DOHH2 (cell line): ENCODE measurements around the gene ELP1.

Experiments used
- H3F3A ChIP-seq: fragments of 200-600 bp; sonication (generic), shearing (Covaris generic); 2 replicates; pipeline ENCODE4 v1.6.0; 2016; ENCODE audit warnings: antibody characterized with exemption, mild to moderate bottlenecking; ENCODE audit not compliant: control insufficient read depth, insufficient read depth
- H3K27ac ChIP-seq: fragments of 200-600 bp; sonication (generic); 2 replicates; pipeline ENCODE4 v1.5.1; 2014; ENCODE audit warnings: low read depth, mild to moderate bottlenecking, low read length, moderate library complexity
- H3K27me3 ChIP-seq: fragments of 200-600 bp; sonication (generic); 2 replicates; pipeline ENCODE4 v1.6.1; 2014; ENCODE audit warnings: mild to moderate bottlenecking, low read length, mixed read lengths; ENCODE audit not compliant: control insufficient read depth
- H3K36me3 ChIP-seq: fragments of 200-600 bp; sonication (generic); 2 replicates; pipeline ENCODE4 v1.6.1; 2014; ENCODE audit warnings: mild to moderate bottlenecking, low read length, moderate library complexity, mixed read lengths; ENCODE audit not compliant: control insufficient read depth
- H3K4me1 ChIP-seq: fragments of 200-600 bp; sonication (generic); 2 replicates; pipeline ENCODE4 v1.6.1; 2014; ENCODE audit warnings: mild to moderate bottlenecking, low read length, mixed read lengths; ENCODE audit not compliant: control insufficient read depth
- H3K4me2 ChIP-seq: fragments of 200-600 bp; sonication (generic); 2 replicates; pipeline ENCODE4 v1.6.0; 2014; ENCODE audit warnings: mild to moderate bottlenecking, low read length, moderate library complexity
- H3K4me3 ChIP-seq: fragments of 200-600 bp; sonication (generic); 2 replicates; pipeline ENCODE4 v1.5.1; 2014; ENCODE audit warnings: mild to moderate bottlenecking, low read length, mixed read lengths
- H3K79me2 ChIP-seq: fragments of 200-600 bp; sonication (generic); 2 replicates; pipeline ENCODE4 v1.6.1; 2014; ENCODE audit warnings: mild to moderate bottlenecking, low read length, mixed read lengths; ENCODE audit not compliant: control insufficient read depth
- H3K9me2 ChIP-seq: fragments of 200-600 bp; sonication (generic); replicated peaks from 2 replicates; pipeline ENCODE4 v1.6.1; 2014; ENCODE audit warnings: mild to moderate bottlenecking, low read length, mixed read lengths; ENCODE audit not compliant: control insufficient read depth
- H3K9me3 ChIP-seq: fragments of 200-600 bp; sonication (generic); 2 replicates; pipeline ENCODE4 v1.6.1; 2014; ENCODE audit warnings: antibody characterized with exemption, low read length, mixed read lengths; ENCODE audit not compliant: control insufficient read depth, insufficient read depth
- H4K20me1 ChIP-seq: fragments of 200-600 bp; sonication (generic); 2 replicates; pipeline ENCODE4 v1.6.0; 2014; ENCODE audit warnings: low read depth, mild to moderate bottlenecking, antibody characterized with exemption, low read length, moderate library complexity; ENCODE audit not compliant: control insufficient read depth, insufficient read depth
- EZH2phosphoT487 ChIP-seq: fragments of 200-600 bp; sonication (generic); IDR thresholded peaks from 2 replicates; pipeline ENCODE4 v1.6.1; 2017; ENCODE audit warnings: borderline replicate concordance, mild to moderate bottlenecking, antibody characterized with exemption, low read length, moderate library complexity, mixed read lengths
- TF ChIP-seq, protein P1 (sequence below): fragments of 200-600 bp; sonication (generic); IDR thresholded peaks from one replicate; pipeline ENCODE4 v1.5.1; 2014; ENCODE audit warnings: antibody characterized with exemption, mild to moderate bottlenecking, low read depth, low read length; ENCODE audit not compliant: poor library complexity, severe bottlenecking

ELP1 gene

GRCh38 chr9:108836781-108837180 lies 97.1 kb downstream of the ELP1 start:
- TF ChIP-seq EZH2phosphoT487: no peak
- TF ChIP-seq, protein P1, sequence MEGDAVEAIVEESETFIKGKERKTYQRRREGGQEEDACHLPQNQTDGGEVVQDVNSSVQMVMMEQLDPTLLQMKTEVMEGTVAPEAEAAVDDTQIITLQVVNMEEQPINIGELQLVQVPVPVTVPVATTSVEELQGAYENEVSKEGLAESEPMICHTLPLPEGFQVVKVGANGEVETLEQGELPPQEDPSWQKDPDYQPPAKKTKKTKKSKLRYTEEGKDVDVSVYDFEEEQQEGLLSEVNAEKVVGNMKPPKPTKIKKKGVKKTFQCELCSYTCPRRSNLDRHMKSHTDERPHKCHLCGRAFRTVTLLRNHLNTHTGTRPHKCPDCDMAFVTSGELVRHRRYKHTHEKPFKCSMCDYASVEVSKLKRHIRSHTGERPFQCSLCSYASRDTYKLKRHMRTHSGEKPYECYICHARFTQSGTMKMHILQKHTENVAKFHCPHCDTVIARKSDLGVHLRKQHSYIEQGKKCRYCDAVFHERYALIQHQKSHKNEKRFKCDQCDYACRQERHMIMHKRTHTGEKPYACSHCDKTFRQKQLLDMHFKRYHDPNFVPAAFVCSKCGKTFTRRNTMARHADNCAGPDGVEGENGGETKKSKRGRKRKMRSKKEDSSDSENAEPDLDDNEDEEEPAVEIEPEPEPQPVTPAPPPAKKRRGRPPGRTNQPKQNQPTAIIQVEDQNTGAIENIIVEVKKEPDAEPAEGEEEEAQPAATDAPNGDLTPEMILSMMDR: no peak
- H3K4me1 ChIP-seq: no peaks in the 10 kb centered on the region
- no peak overlapping the region for H3K4me2 ChIP-seq
- peaks cover 3% of the 10 kb centered on the region; the same call in 1 of the 2 replicates for H3K27me3 ChIP-seq
- no peaks in the 10 kb centered on the region for H3K36me3 ChIP-seq
- H4K20me1 ChIP-seq: no peaks in the 10 kb centered on the region
- H3K4me3 ChIP-seq: no peak overlapping the region
- no peaks in the 10 kb centered on the region for H3K9me2 ChIP-seq
- H3K79me2 ChIP-seq: no peaks in the 10 kb centered on the region
- no peaks in the 10 kb centered on the region for H3F3A ChIP-seq
- H3K9me3 ChIP-seq: no peaks in the 10 kb centered on the region
- no peak overlapping the region for H3K27ac ChIP-seq

DNA sequence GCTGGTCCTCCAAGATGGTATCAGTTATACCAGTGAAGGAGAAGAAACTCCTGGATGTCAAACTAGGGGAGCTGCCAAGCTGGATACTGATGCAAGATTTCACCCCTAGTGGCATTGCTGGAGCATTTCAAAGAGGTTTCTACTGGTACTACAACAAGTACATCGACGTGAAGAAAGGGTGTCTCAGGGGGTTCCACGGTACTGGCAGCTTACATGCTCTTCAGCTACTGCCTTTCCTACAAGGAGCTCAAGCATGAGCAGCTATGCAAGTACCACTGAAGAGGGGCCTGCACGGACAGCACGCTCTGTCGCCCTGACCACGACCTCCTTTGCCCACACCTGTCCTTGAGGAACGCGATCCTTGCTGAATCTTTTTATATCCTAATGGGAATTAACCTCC lies 97.6 kb downstream of the ELP1 start:
- Histone ChIP-seq H3K4me1 (no peaks in the 10 kb centered on the region), H3K27me3 (peaks cover 3% of the 10 kb centered on the region; the same call in 1 of the 2 replicates), H4K20me1 (no peaks in the 10 kb centered on the region), H3K36me3 (no peaks in the 10 kb centered on the region), H3F3A (no peaks in the 10 kb centered on the region), H3K27ac (no peak overlapping the region), H3K9me2 (no peaks in the 10 kb centered on the region), H3K4me3 (no peak overlapping the region), H3K4me2 (no peak overlapping the region), H3K79me2 (no peaks in the 10 kb centered on the region), H3K9me3 (no peaks in the 10 kb centered on the region)
- TF ChIP-seq, protein P1: no peak
- TF ChIP-seq EZH2phosphoT487: no peak

DNA sequence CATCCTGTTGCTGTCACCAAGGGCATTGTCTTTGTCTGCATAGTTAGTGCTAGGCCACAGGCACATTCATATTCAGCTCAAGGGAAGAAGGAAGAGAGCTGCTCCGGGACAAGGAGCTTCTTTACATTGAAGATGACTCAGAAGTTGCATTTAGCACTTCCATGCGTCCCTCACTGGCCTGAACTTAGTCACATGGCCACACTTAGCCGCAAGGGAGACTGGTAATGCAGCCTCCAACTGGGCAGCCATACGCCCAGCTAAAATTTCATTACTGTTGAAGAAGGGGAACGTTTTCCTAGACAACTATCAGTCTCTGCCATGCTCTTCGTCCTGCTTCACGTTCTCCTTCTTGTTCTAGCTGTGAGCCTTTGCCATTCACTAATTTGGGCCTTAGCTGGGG lies 98.1 kb downstream of the ELP1 start:
- Histone ChIP-seq H3K27ac (no peak overlapping the region), H3K4me2 (no peak overlapping the region), H3K36me3 (no peaks in the 10 kb centered on the region), H3K27me3 (peaks cover 3% of the 10 kb centered on the region; the same call in 1 of the 2 replicates), H3K9me2 (no peaks in the 10 kb centered on the region), H3K9me3 (no peaks in the 10 kb centered on the region), H3K4me1 (no peaks in the 10 kb centered on the region), H3K79me2 (no peaks in the 10 kb centered on the region), H3F3A (no peaks in the 10 kb centered on the region), H4K20me1 (no peaks in the 10 kb centered on the region), H3K4me3 (no peak overlapping the region)
- TF ChIP-seq, protein P1: no peak
- TF ChIP-seq EZH2phosphoT487: no peak
